PC-3 (cell line): ENCODE measurements around the gene ITGB3. TPM values are rescaled to one million over a fixed set of nuclear protein-coding genes. Genes with fewer than 3 reads are reported as not detected.

ENCODE experiments used
- ATAC-seq: fragments of 200-7000 bp; cut with Tn5 transposase; 2 replicates; pipeline ENCODE4 v1.9.1; 2020; ENCODE audit warnings: mild to moderate bottlenecking, moderate library complexity
- BruUV-seq: library from RNA; stranded (reverse); fragments of 400-500 nt; replicated peaks from 2 replicates; lab custom pipeline; 2021; lab: Mats Ljungman, UMichigan
- CTCF ChIA-PET: fragments of 300-600 bp; sonication (Branson Sonifier 250); formaldehyde crosslinking; loops from one replicate; lab custom pipeline; 2022; ENCODE audit warnings: antibody characterized with exemption; lab: Charles Lee
- POLR2A ChIA-PET: fragments of 300-600 bp; sonication (Branson Sonifier 250); formaldehyde crosslinking; loops from one replicate; lab custom pipeline; 2022; ENCODE audit warnings: antibody characterized with exemption; ENCODE audit not compliant: unreplicated experiment; lab: Charles Lee
- DNase-seq: peaks from one replicate; pipeline ENCODE4 v3.0.0-alpha.2; 2015
- H2AFZ ChIP-seq: fragments of 300-600 bp; sonication (generic); 2 replicates; pipeline ENCODE4 v1.6.0; 2016; ENCODE audit warnings: antibody characterized with exemption, low read length
- H3F3A ChIP-seq: fragments of 300-600 bp; sonication (generic); one replicate; pipeline ENCODE4 v1.6.0; 2017; ENCODE audit warnings: antibody characterized with exemption, low read length, control low read depth, mild to moderate bottlenecking; ENCODE audit not compliant: unreplicated experiment
- H3K27ac ChIP-seq: fragments of 300-600 bp; sonication (generic); 2 replicates; pipeline ENCODE4 v1.5.1; 2016; ENCODE audit warnings: mild to moderate bottlenecking, low read length
- H3K27me3 ChIP-seq: fragments of 300-600 bp; sonication (generic); 2 replicates; pipeline ENCODE4 v1.6.1; 2016; ENCODE audit warnings: low read length, mixed read lengths
- H3K36me3 ChIP-seq: fragments of 300-600 bp; sonication (generic); 2 replicates; pipeline ENCODE4 v1.6.1; 2016; ENCODE audit warnings: low read depth, mixed run types, low read length, mixed read lengths
- H3K4me1 ChIP-seq: fragments of 300-600 bp; sonication (generic); 2 replicates; pipeline ENCODE4 v1.5.1; 2016; ENCODE audit warnings: low read length; ENCODE audit not compliant: insufficient read depth
- H3K4me2 ChIP-seq: fragments of 300-600 bp; sonication (generic); 2 replicates; pipeline ENCODE4 v1.6.0; 2016; ENCODE audit warnings: low read length
- H3K4me3 ChIP-seq: fragments of 300-600 bp; sonication (generic); 2 replicates; pipeline ENCODE4 v1.5.1; 2016; ENCODE audit warnings: mild to moderate bottlenecking, low read length, mixed read lengths
- H3K79me2 ChIP-seq: fragments of 300-600 bp; sonication (generic); 2 replicates; pipeline ENCODE4 v1.6.1; 2017; ENCODE audit warnings: low read length, mixed read lengths
- H3K9ac ChIP-seq: fragments of 300-600 bp; sonication (generic); 2 replicates; pipeline ENCODE4 v1.6.0; 2016; ENCODE audit warnings: mild to moderate bottlenecking, low read length
- H3K9me2 ChIP-seq: fragments of 300-600 bp; sonication (generic); replicated peaks from 2 replicates; pipeline ENCODE4 v1.6.1; 2016; ENCODE audit warnings: mixed run types, low read length, mixed read lengths
- H3K9me3 ChIP-seq: fragments of 300-600 bp; sonication (generic); 2 replicates; pipeline ENCODE4 v1.6.1; 2016; ENCODE audit warnings: low read length, mixed read lengths
- H4K20me1 ChIP-seq: fragments of 300-600 bp; sonication (generic); 2 replicates; pipeline ENCODE4 v1.6.1; 2016; ENCODE audit warnings: low read length, mixed read lengths
- CTCF ChIP-seq: fragments of 300-600 bp; sonication (generic); conservative IDR thresholded peaks from 2 replicates; pipeline ENCODE4 v1.5.1; 2017; ENCODE audit warnings: antibody characterized with exemption, low read depth, mild to moderate bottlenecking, low read length
- EZH2 ChIP-seq: fragments of 300-600 bp; sonication (generic); IDR thresholded peaks from one replicate; pipeline ENCODE4 v1.6.1; 2017; ENCODE audit warnings: antibody characterized with exemption, mild to moderate bottlenecking, low read length; ENCODE audit not compliant: unreplicated experiment
- EZH2phosphoT487 ChIP-seq: fragments of 300-600 bp; sonication (generic); IDR thresholded peaks from 2 replicates; pipeline ENCODE4 v1.6.1; 2018; ENCODE audit warnings: mild to moderate bottlenecking, antibody characterized with exemption, low read length, borderline replicate concordance
- intact Hi-C: fragments of 100-400 bp; cut with micrococcal nuclease; formaldehyde crosslinking; loops from 2 replicates; pipeline ENCODE4 v1.9.0; 2023
- total RNA-seq: library from RNA; depleted of rRNA; stranded (reverse); fragments of >200 nt; gene quantifications from 2 replicates; pipeline ENCODE4 v1.2.3, GENCODE V29; 2014

ITGB3 gene
- total RNA-seq, 1 experiment from 2014 or later: 0.36 TPM

GRCh38 chr17:47243737-47244598, 9.7 kb upstream of the ITGB3 start:
- Histone ChIP-seq H3K4me3 (no peak overlapping the region), H3K27me3 (no peaks in the 10 kb centered on the region), H2AFZ (no peak overlapping the region), H3F3A (no peaks in the 10 kb centered on the region), H3K9me3 (no peaks in the 10 kb centered on the region), H4K20me1 (no peaks in the 10 kb centered on the region), H3K4me2 (no peak overlapping the region), H3K4me1 (peaks cover 21% of the 10 kb centered on the region), H3K9me2 (no peaks in the 10 kb centered on the region), H3K36me3 (no peaks in the 10 kb centered on the region), H3K79me2 (no peaks in the 10 kb centered on the region), H3K9ac (no peak overlapping the region), H3K27ac (no peak overlapping the region)
- no peak for DNase-seq
- ATAC-seq: no peak
- CTCF ChIA-PET: no interaction called here
- POLR2A ChIA-PET: interaction anchor here (0.7 kb wide), 1 partner anchor 119 kb away, joined by 4 read pairs; no protein-coding TSS in a partner anchor
- intact Hi-C loops: no loop called here
- BruUV-seq: no TSS peak
- TF ChIP-seq EZH2 (no peak), EZH2phosphoT487 (no peak), CTCF (no peak)

GRCh38 chr17:47244697-47245096, 8.9 kb upstream of the ITGB3 start:
- H2AFZ ChIP-seq: no peak overlapping the region
- no peaks in the 10 kb centered on the region for H3K9me2 ChIP-seq
- no TSS peak for BruUV-seq
- TF ChIP-seq CTCF: no peak
- no peak for TF ChIP-seq EZH2
- no peaks in the 10 kb centered on the region for H3K27me3 ChIP-seq
- H3F3A ChIP-seq: no peaks in the 10 kb centered on the region
- ATAC-seq: no peak
- H3K4me3 ChIP-seq: no peak overlapping the region
- ChIA-PET CTCF (no interaction called here), POLR2A (no interaction called here)
- no peaks in the 10 kb centered on the region for H3K79me2 ChIP-seq
- no peaks in the 10 kb centered on the region for H4K20me1 ChIP-seq
- no peak overlapping the region for H3K27ac ChIP-seq
- DNase-seq: no peak
- H3K4me1 ChIP-seq: peaks cover 13% of the 10 kb centered on the region
- no peaks in the 10 kb centered on the region for H3K9me3 ChIP-seq
- no peak overlapping the region for H3K4me2 ChIP-seq
- no peak overlapping the region for H3K9ac ChIP-seq
- H3K36me3 ChIP-seq: no peaks in the 10 kb centered on the region
- intact Hi-C loops: no loop called here

GRCh38 chr17:47246120-47246519, 7.5 kb upstream of the ITGB3 start:
- intact Hi-C loops: no loop called here
- no peaks in the 10 kb centered on the region for H3K9me3 ChIP-seq
- BruUV-seq: no TSS peak
- H3F3A ChIP-seq: no peaks in the 10 kb centered on the region
- H4K20me1 ChIP-seq: no peaks in the 10 kb centered on the region
- H3K4me2 ChIP-seq: no peak overlapping the region
- H3K4me1 ChIP-seq: peaks cover under 1% of the 10 kb centered on the region; the same call in 1 of the 2 replicates
- H3K27ac ChIP-seq: no peak overlapping the region
- no peaks in the 10 kb centered on the region for H3K79me2 ChIP-seq
- ChIA-PET CTCF (no interaction called here), POLR2A (no interaction called here)
- no peaks in the 10 kb centered on the region for H3K36me3 ChIP-seq
- no peak for TF ChIP-seq EZH2
- no peak overlapping the region for H2AFZ ChIP-seq
- no peaks in the 10 kb centered on the region for H3K27me3 ChIP-seq
- no peaks in the 10 kb centered on the region for H3K9me2 ChIP-seq
- ATAC-seq (no peak), DNase-seq (no peak)
- no peak overlapping the region for H3K4me3 ChIP-seq
- no peak overlapping the region for H3K9ac ChIP-seq
